ENCODE data around the gene ABCC1. TPM values are rescaled to one million over a fixed set of nuclear protein-coding genes. Genes with fewer than 3 reads are reported as not detected.

Gene ABCC1
- total RNA-seq, 1 experiment from 2014 or later, result 56.4 TPM

DNA sequence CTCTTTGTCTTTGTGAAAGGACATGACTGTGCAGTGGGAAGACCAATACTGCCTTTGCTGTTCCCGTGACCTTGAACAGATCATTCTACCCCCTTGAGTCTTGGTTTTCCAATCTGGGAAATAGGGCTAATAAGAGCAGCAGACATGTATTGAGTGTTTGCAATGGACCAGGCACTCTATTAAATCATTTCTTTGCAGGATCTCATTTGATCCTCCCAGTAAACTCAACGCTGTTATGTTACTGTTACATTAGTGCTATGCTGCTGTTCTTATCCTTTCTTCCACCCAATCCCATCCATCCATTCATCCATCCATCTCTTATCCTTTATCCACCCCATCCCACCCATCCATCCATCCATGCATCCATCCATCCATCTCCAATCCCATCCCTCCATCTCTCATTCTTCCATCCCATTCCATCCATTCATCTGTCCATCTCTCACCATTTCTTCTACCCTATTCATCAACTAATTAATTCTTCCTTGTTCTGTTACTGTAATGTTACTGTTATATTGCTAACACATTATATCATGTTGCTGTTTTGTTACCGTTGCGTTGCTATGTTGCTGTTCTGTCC lies 208.8 kb downstream of the ABCC1 start:
- no peaks in the 10 kb centered on the region for H3K79me2 ChIP-seq (ENCODE audit: insufficient read depth, low read length)
- no peak overlapping the region for H4K8ac ChIP-seq (replicated peaks; ENCODE audit: insufficient read length, low read depth, low read length)
- H3K23ac ChIP-seq (ENCODE audit: insufficient read length, low read depth, low read length), result no peak overlapping the region
- no peak for DNase-seq
- H3K4me2 ChIP-seq (ENCODE audit: insufficient read depth, insufficient read length, low read length), result no peak overlapping the region
- H2BK12ac ChIP-seq (ENCODE audit: insufficient read length, low read depth, low read length), result no peak overlapping the region
- peaks cover 3 to 10% (median 4%) of the 10 kb centered on the region in 3 experiments for H3K36me3 Mint-ChIP-seq (ENCODE audit: insufficient read depth in 1 of 3, low read depth in 3 of 3)
- H2BK15ac ChIP-seq (ENCODE audit: low read depth, low read length), result no peak overlapping the region
- no peak overlapping the region for H2AK5ac ChIP-seq (ENCODE audit: insufficient read length, low read length)
- H4K5ac ChIP-seq (ENCODE audit: insufficient read length, low read depth, low read length), result no peak overlapping the region
- H4K91ac ChIP-seq (ENCODE audit: insufficient read length, low read depth, low read length), result no peak overlapping the region
- no peak overlapping the region for H3K56ac ChIP-seq (ENCODE audit: insufficient read length, low read depth, low read length)
- TF ChIP-seq, protein P1, sequence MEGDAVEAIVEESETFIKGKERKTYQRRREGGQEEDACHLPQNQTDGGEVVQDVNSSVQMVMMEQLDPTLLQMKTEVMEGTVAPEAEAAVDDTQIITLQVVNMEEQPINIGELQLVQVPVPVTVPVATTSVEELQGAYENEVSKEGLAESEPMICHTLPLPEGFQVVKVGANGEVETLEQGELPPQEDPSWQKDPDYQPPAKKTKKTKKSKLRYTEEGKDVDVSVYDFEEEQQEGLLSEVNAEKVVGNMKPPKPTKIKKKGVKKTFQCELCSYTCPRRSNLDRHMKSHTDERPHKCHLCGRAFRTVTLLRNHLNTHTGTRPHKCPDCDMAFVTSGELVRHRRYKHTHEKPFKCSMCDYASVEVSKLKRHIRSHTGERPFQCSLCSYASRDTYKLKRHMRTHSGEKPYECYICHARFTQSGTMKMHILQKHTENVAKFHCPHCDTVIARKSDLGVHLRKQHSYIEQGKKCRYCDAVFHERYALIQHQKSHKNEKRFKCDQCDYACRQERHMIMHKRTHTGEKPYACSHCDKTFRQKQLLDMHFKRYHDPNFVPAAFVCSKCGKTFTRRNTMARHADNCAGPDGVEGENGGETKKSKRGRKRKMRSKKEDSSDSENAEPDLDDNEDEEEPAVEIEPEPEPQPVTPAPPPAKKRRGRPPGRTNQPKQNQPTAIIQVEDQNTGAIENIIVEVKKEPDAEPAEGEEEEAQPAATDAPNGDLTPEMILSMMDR (conservative IDR thresholded peaks at IDR 0.05), result no peak
- H3K23me2 ChIP-seq (ENCODE audit: insufficient read length, low read depth, low read length, poor library complexity, severe bottlenecking), result no peaks in the 10 kb centered on the region
- no peak overlapping the region for H3T11ph ChIP-seq (ENCODE audit: low read length)
- peaks cover 20% of the 10 kb centered on the region for H3K9me3 ChIP-seq (ENCODE audit: control insufficient read depth, low read depth, low read length)
- H2BK5ac ChIP-seq (ENCODE audit: insufficient read length, low read length), result no peak overlapping the region
- no peak overlapping the region for H2AFZ ChIP-seq (ENCODE audit: low read length)
- H3K9ac ChIP-seq (ENCODE audit: extremely low read depth, insufficient read length, low read length), result no peak overlapping the region
- WGBS (ENCODE audit: extremely low coverage, insufficient read length, low lambda C conversion rate), result no CpG with 5 or more reads among the region's 4 CpGs
- peaks cover 8% of the 10 kb centered on the region for H3K27me3 Mint-ChIP-seq (ENCODE audit: low read depth)
- H3K27ac ChIP-seq (ENCODE audit: insufficient read length, low read depth, low read length), result no peak overlapping the region
- H3K9me3 Mint-ChIP-seq, result peaks cover 29 to 40% of the 10 kb centered on the region in 2 experiments
- H3K4me1 ChIP-seq (ENCODE audit: insufficient read depth, low read length), result no peaks in the 10 kb centered on the region
- no peaks in the 10 kb centered on the region for H3K4me1 Mint-ChIP-seq
- H3K14ac ChIP-seq (ENCODE audit: insufficient read depth, low read length), result no peak overlapping the region
- no peak overlapping the region for H2BK20ac ChIP-seq (ENCODE audit: low read depth, low read length, poor library complexity, severe bottlenecking)
- H3K4me3 Mint-ChIP-seq, result no peak overlapping the region
- H2BK120ac ChIP-seq (ENCODE audit: low read depth, low read length, poor library complexity, severe bottlenecking), result no peak overlapping the region
- no peaks in the 10 kb centered on the region for H3K27me3 ChIP-seq (ENCODE audit: insufficient read depth, low read length)
- no peaks in the 10 kb centered on the region for H4K20me1 ChIP-seq (ENCODE audit: control insufficient read depth, insufficient read depth, insufficient read length)
- H3K27ac Mint-ChIP-seq, result no peak overlapping the region
- no peak overlapping the region for H3K18ac ChIP-seq (ENCODE audit: insufficient read length, low read depth, low read length)
- H3K4ac ChIP-seq (ENCODE audit: low read depth, low read length), result no peak overlapping the region
- H3K79me1 ChIP-seq (ENCODE audit: insufficient read depth, low read depth, low read length, poor library complexity, severe bottlenecking), result no peaks in the 10 kb centered on the region
